Measurements from ENCODE around the gene PITPNC1. TPM values are rescaled to one million over a fixed set of nuclear protein-coding genes. Genes with fewer than 3 reads are reported as not detected.

The PITPNC1 gene
- total RNA-seq, 1 donor = 25.7 TPM

- DNase-seq (ENCODE audit: low read depth) = no peak
- TF ChIP-seq, protein P1, sequence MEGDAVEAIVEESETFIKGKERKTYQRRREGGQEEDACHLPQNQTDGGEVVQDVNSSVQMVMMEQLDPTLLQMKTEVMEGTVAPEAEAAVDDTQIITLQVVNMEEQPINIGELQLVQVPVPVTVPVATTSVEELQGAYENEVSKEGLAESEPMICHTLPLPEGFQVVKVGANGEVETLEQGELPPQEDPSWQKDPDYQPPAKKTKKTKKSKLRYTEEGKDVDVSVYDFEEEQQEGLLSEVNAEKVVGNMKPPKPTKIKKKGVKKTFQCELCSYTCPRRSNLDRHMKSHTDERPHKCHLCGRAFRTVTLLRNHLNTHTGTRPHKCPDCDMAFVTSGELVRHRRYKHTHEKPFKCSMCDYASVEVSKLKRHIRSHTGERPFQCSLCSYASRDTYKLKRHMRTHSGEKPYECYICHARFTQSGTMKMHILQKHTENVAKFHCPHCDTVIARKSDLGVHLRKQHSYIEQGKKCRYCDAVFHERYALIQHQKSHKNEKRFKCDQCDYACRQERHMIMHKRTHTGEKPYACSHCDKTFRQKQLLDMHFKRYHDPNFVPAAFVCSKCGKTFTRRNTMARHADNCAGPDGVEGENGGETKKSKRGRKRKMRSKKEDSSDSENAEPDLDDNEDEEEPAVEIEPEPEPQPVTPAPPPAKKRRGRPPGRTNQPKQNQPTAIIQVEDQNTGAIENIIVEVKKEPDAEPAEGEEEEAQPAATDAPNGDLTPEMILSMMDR (IDR thresholded peaks at IDR 0.05; ENCODE audit: insufficient read depth, low read length) = no peak
- H3K4me3 ChIP-seq (ENCODE audit: low read depth, low read length) = no peak overlapping the region
These were observed 280.5 kb downstream of the PITPNC1 start for GRCh38 chr17:67657596-67657995.

DNA sequence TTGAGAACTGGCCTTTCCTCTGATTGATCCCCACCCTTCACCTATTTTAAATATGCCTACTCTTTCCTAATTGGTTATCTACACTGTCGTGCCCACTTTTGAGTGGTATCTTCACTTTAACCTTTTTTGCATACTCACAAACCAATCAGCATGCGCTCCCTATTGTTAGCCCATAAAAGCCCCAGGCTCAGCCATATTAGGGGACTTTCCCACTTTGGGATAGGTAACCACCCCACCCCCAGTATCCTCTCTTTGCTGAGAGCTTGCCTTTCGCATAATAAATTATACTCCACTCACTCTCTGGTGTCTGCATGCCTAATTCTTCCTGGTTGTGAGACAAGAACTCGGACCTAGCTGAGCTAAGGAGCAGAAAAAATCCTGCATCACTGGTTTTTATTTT, 281.2 kb downstream of the PITPNC1 start:
- no peak overlapping the region for H3K4me3 ChIP-seq (ENCODE audit: low read depth, low read length)
- TF ChIP-seq, protein P1 (IDR thresholded peaks at IDR 0.05; ENCODE audit: insufficient read depth, low read length) = no peak
- no peak for DNase-seq (ENCODE audit: low read depth)

- TF ChIP-seq, protein P1 (IDR thresholded peaks at IDR 0.05; ENCODE audit: insufficient read depth, low read length) = no peak
- no peak for DNase-seq (ENCODE audit: low read depth)
- H3K4me3 ChIP-seq (ENCODE audit: low read depth, low read length) = no peak overlapping the region
These were observed 281.9 kb downstream of the PITPNC1 start for GRCh38 chr17:67659028-67659427.

DNA sequence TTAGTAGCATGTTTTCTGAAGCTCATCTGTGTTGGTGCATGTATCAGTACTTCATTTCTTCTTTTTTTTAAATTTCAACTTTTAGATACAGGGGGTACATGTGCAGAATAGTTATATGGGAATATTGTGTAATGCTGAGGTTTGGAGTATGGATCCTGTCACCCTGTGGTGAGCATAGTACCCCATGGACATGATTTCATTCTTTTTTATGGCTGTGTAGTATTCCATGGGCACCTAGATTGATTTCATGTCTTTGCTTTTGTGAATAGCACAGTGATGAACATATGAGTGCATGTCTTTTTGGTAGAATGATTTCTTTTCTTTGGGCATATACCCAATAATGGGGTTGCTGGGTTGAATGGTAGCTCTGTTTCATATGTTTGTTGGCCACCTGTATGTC, 285.6 kb downstream of the PITPNC1 start:
- TF ChIP-seq, protein P1 (IDR thresholded peaks at IDR 0.05; ENCODE audit: insufficient read depth, low read length) = no peak
- DNase-seq (ENCODE audit: low read depth) = no peak
- H3K4me3 ChIP-seq (ENCODE audit: low read depth, low read length) = no peak overlapping the region

- TF ChIP-seq, protein P1 (IDR thresholded peaks at IDR 0.05; ENCODE audit: insufficient read depth, low read length) = no peak
- no peak for DNase-seq (ENCODE audit: low read depth)
- no peak overlapping the region for H3K4me3 ChIP-seq (ENCODE audit: low read depth, low read length)
These were observed 286.4 kb downstream of the PITPNC1 start for GRCh38 chr17:67663457-67663856.

DNA sequence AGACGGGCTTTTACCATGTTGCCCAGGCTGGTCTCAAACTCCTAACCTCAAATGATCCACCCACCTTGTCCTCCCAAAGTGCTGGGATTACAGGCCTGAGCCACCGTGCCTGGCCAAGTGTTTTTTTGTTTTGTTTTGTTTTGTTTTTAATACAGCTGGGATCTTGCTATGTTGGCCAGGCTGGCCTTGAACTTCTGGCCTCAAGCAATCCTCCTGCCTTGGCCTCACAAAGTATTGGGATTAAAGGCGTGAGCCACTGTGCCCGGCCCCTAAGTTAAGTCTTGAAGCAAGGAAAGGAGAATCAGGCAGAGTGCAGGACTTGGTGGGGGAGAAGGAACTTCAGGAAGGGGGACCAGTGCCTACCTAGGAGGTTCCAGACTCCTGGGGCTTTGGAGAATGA, 288.9 kb downstream of the PITPNC1 start:
- no peak overlapping the region for H3K4me3 ChIP-seq (ENCODE audit: low read depth, low read length)
- TF ChIP-seq, protein P1 (IDR thresholded peaks at IDR 0.05; ENCODE audit: insufficient read depth, low read length) = no peak
- no peak for DNase-seq (ENCODE audit: low read depth)

- TF ChIP-seq, protein P1 (IDR thresholded peaks at IDR 0.05; ENCODE audit: insufficient read depth, low read length) = no peak
- H3K4me3 ChIP-seq (ENCODE audit: low read depth, low read length) = no peak overlapping the region
- DNase-seq (ENCODE audit: low read depth) = no peak
These were observed 289.6 kb downstream of the PITPNC1 start for GRCh38 chr17:67666710-67667109.

Data from fibroblast of the aortic adventitia (primary cell).